GM11168 (cell line): Measurements from ENCODE around the gene RAPGEF1.

Source experiments
- in situ Hi-C: fragments of 300-500 bp; cut with MboI; formaldehyde crosslinking; loops from one replicate; pipeline ENCODE4 v1.12.0; 2022; ENCODE audit warnings: low sequenced_read_pairs; ENCODE audit not compliant: unreplicated experiment

The RAPGEF1 gene

GRCh38 chr9:131752231-131752884, 12.5 kb upstream of the RAPGEF1 start:
- in situ Hi-C loops: no loop called here

GRCh38 chr9:131748411-131748955, 8.6 kb upstream of the RAPGEF1 start:
- in situ Hi-C loops: loop anchor here (10.0 to 25.0 kb wide), 2 partner anchors 244 to 386 kb away; partner anchors contain the start of gene POMT1

GRCh38 chr9:131747352-131747751, 7.5 kb upstream of the RAPGEF1 start:
- in situ Hi-C loops: loop anchor here (10.0 to 25.0 kb wide), 2 partner anchors 243 to 385 kb away; partner anchors contain the start of gene POMT1

GRCh38 chr9:131745610-131746009, 5.7 kb upstream of the RAPGEF1 start:
- in situ Hi-C loops: loop anchor here (10.0 to 25.0 kb wide), 2 partner anchors 241 to 383 kb away; partner anchors contain the start of gene POMT1

GRCh38 chr9:131744720-131745201, 4.9 kb upstream of the RAPGEF1 start:
- in situ Hi-C loops: loop anchor here (5.0 to 25.0 kb wide), 3 partner anchors 152 to 382 kb away; partner anchors contain the start of gene POMT1

- in situ Hi-C loops: loop anchor here (5.0 to 25.0 kb wide), 3 partner anchors 152 to 382 kb away; partner anchors contain the start of gene POMT1
Measured at GRCh38 chr9:131744171-131744719, 4.4 kb upstream of the RAPGEF1 start.

- in situ Hi-C loops: loop anchor here (5.0 to 25.0 kb wide), 3 partner anchors 151 to 381 kb away; partner anchors contain the start of gene POMT1
Measured at GRCh38 chr9:131743501-131743900, 3.6 kb upstream of the RAPGEF1 start.

GRCh38 chr9:131743096-131743495, 3.2 kb upstream of the RAPGEF1 start:
- in situ Hi-C loops: loop anchor here (5.0 to 25.0 kb wide), 3 partner anchors 151 to 381 kb away; partner anchors contain the start of gene POMT1

- in situ Hi-C loops: loop anchor here (5.0 to 25.0 kb wide), 3 partner anchors 149 to 379 kb away; partner anchors contain the start of gene POMT1
Measured at GRCh38 chr9:131740898-131741297, 1.0 kb upstream of the RAPGEF1 start.

GRCh38 chr9:131739133-131739958, 530 bp downstream of the RAPGEF1 start:
- in situ Hi-C loops: loop anchor here (10.0 to 25.0 kb wide), 2 partner anchors 65 to 377 kb away; no protein-coding TSS in a partner anchor

GRCh38 chr9:131738293-131739132, 1.4 kb downstream of the RAPGEF1 start:
- in situ Hi-C loops: loop anchor here (10.0 to 25.0 kb wide), 2 partner anchors 64 to 376 kb away; no protein-coding TSS in a partner anchor

- in situ Hi-C loops: loop anchor here (10.0 to 25.0 kb wide), 2 partner anchors 63 to 375 kb away; no protein-coding TSS in a partner anchor
Measured at GRCh38 chr9:131737426-131737825, 2.5 kb downstream of the RAPGEF1 start.

- in situ Hi-C loops: loop anchor here (10.0 to 25.0 kb wide), 2 partner anchors 62 to 374 kb away; no protein-coding TSS in a partner anchor
Measured at GRCh38 chr9:131736431-131736830, 3.4 kb downstream of the RAPGEF1 start.

- in situ Hi-C loops: loop anchor here (10.0 to 25.0 kb wide), 2 partner anchors 61 to 373 kb away; no protein-coding TSS in a partner anchor
Measured at GRCh38 chr9:131735238-131736128, 4.4 kb downstream of the RAPGEF1 start.

- in situ Hi-C loops: loop anchor here (10.0 to 25.0 kb wide), 2 partner anchors 60 to 372 kb away; no protein-coding TSS in a partner anchor
Measured at GRCh38 chr9:131734781-131735180, 5.1 kb downstream of the RAPGEF1 start.

GRCh38 chr9:131734165-131734610, 5.7 kb downstream of the RAPGEF1 start:
- in situ Hi-C loops: loop anchor here (10.0 to 25.0 kb wide), 2 partner anchors 59 to 372 kb away; no protein-coding TSS in a partner anchor

- in situ Hi-C loops: loop anchor here (10.0 to 25.0 kb wide), 2 partner anchors 59 to 371 kb away; no protein-coding TSS in a partner anchor
Measured at GRCh38 chr9:131733541-131734061, 6.3 kb downstream of the RAPGEF1 start.
